ENCODE measurements around the gene MYOC. TPM values are rescaled to one million over a fixed set of nuclear protein-coding genes. Genes with fewer than 3 reads are reported as not detected.
A peak's percentile ranks its signal among the peaks of the same experiment; 100 is the strongest.

The MYOC gene
- total RNA-seq, 4 donors from 2014 or later, result 52.8 to 403 (median 136) TPM

DNA sequence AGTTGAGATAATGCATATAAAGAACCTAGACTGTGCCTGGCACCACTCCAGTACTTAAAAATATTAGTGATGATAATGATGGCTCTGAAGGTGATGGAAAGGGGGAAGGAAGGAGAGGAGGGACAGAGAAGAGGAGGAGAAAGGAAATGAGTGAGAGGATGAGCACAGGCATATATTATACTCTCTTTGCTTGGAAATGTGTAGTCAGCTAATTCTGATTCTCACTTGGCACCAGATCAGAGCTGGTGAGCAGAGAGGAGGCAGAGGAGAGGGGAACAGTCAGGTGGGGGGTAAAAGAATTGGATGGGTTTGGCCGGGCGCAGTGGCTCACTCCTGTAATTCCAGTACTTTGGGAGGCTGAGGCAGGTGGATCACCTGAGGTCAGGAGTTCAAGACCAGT, 24.3 kb upstream of the MYOC start:
- no peaks in the 10 kb centered on the region for H3K27me3 ChIP-seq
- no peak overlapping the region for H3K4me3 ChIP-seq
- TF ChIP-seq CTCF (IDR thresholded peaks at IDR 0.05) (no peak), POLR2A (IDR thresholded peaks at IDR 0.05) (no peak), EP300 (IDR thresholded peaks at IDR 0.05) (no peak)
- H3K36me3 ChIP-seq, result no peaks in the 10 kb centered on the region
- no peak overlapping the region for H3K27ac ChIP-seq
- no peaks in the 10 kb centered on the region for H3K9me3 ChIP-seq
- H3K4me1 ChIP-seq, result peaks cover 0 to 16% (median 0%) of the 10 kb centered on the region in 4 donors
- WGBS, 2 donors, result 94 to 97% methylated on average over 2 of the region's 2 CpGs
- DNase-seq (ENCODE audit: low spot score in 2 of 2), result no peak

DNA sequence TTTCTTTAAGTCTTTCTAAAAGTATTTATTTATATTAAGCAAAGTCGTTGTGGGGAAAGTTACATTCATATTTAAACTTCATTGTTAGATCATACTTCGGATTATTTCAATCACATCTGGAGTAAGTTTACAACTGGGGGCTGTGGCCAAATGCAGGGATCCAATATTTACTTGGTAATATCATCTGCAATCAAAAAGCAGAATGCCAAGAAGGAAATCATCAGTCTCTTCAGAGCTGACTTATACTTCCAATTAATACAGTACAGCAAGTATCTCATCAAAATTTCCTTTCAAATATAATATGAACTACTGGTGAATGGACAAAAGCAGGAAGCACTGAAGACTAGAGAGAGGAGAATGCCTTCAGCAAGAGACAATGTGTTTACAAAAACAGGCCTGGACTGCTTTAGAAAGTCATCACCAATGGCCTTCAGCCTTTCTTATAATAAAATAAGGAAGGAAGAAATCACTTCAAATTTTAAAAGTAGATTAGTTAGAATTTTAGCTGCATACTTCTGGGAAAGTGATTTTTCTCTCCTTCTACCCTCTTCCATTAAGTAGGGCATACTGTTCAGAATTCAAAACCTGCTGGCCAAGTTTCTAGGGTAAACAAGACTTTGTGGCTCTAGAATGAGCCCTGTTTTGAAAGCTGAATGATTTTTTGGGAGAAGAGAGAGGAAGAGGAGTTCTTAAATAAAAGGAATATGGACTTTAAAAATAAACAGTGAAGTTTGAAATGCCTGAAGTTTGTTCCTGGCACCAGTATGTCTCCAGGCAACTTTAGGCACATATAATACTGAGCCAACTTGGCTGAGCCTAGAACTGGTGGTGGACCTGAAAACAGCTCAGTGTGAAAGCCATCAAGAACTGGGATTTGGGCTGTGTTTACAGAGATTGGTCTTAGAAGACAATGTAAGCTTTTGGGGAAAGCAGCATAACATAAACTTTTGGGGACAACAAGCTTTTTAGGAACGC, 22.2 kb upstream of the MYOC start:
- Histone ChIP-seq H3K27me3 (no peaks in the 10 kb centered on the region), H3K4me1 (peaks cover 0 to 16% (median 0%) of the 10 kb centered on the region in 4 donors)
- WGBS, 2 donors, result 46 to 49% methylated on average over 3 of the region's 3 CpGs

DNA sequence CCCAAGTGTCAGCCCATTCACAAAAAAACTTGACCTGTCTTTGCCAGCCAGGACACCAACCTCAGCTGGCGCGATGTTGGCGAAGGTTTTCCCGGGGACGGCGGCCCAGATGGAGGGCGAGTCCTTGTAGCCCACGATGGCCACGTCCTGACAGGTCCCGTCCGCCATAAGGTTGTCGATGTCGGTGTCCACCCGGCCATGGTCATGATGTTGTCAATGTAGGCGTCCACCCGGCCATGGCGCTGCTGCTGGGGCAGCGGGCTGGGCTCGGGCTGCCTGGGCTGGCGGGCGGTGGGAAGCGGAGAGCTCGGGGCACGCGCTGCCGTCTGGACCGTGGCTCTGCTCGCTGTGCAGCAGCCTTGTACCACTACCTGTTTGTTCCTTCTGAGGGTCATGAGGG, 18.3 kb upstream of the MYOC start:
- no peaks in the 10 kb centered on the region for H3K36me3 ChIP-seq
- H3K4me3 ChIP-seq, result no peak overlapping the region
- no peaks in the 10 kb centered on the region for H3K27me3 ChIP-seq
- WGBS, 2 donors, result 98 to 99% methylated on average over 24 to 28 of the region's 28 CpGs
- no peak for DNase-seq (ENCODE audit: low spot score in 2 of 2)
- no peak overlapping the region for H3K27ac ChIP-seq
- peaks cover 0 to 15% (median 0%) of the 10 kb centered on the region in 4 donors for H3K4me1 ChIP-seq
- H3K9me3 ChIP-seq, result no peaks in the 10 kb centered on the region
- no peak for TF ChIP-seq CTCF (IDR thresholded peaks at IDR 0.05)
- no peak for TF ChIP-seq EP300 (IDR thresholded peaks at IDR 0.05)
- TF ChIP-seq POLR2A (IDR thresholded peaks at IDR 0.05), result no peak

More for the DNA sequence above, 22.2 kb upstream of the MYOC start:
- Histone ChIP-seq H3K27ac (peak overlapping the region in 3 of 4 donors; percentile 10 to 74 (median 37)), H3K9me3 (no peaks in the 10 kb centered on the region), H3K4me3 (no peak overlapping the region), H3K36me3 (no peaks in the 10 kb centered on the region)
- DNase-seq (ENCODE audit: low spot score in 2 of 2), result no peak
- TF ChIP-seq EP300 (IDR thresholded peaks at IDR 0.05) (no peak), POLR2A (IDR thresholded peaks at IDR 0.05) (no peak), CTCF (IDR thresholded peaks at IDR 0.05) (no peak)

GRCh38 chr1:171668372-171668771, 15.9 kb upstream of the MYOC start:
- Histone ChIP-seq H3K27ac (no peak overlapping the region), H3K9me3 (no peaks in the 10 kb centered on the region), H3K4me3 (no peak overlapping the region), H3K36me3 (no peaks in the 10 kb centered on the region), H3K4me1 (peaks cover 0 to 17% (median 3%) of the 10 kb centered on the region in 4 donors), H3K27me3 (no peaks in the 10 kb centered on the region)
- DNase-seq (ENCODE audit: low spot score in 2 of 2), result no peak
- 86 to 93% methylated on average over 5 of the region's 5 CpGs for WGBS, 2 donors
- TF ChIP-seq POLR2A (IDR thresholded peaks at IDR 0.05) (no peak), CTCF (IDR thresholded peaks at IDR 0.05) (no peak), EP300 (IDR thresholded peaks at IDR 0.05) (no peak)

- TF ChIP-seq POLR2A (IDR thresholded peaks at IDR 0.05) (no peak), CTCF (IDR thresholded peaks at IDR 0.05) (no peak), EP300 (IDR thresholded peaks at IDR 0.05) (no peak)
- H3K27me3 ChIP-seq, result no peaks in the 10 kb centered on the region
- H3K27ac ChIP-seq, result no peak overlapping the region
- H3K36me3 ChIP-seq, result no peaks in the 10 kb centered on the region
- 88 to 89% methylated on average over 4 of the region's 4 CpGs for WGBS, 2 donors
- peaks cover 0 to 21% (median 3%) of the 10 kb centered on the region in 4 donors for H3K4me1 ChIP-seq
- H3K9me3 ChIP-seq, result no peaks in the 10 kb centered on the region
- no peak for DNase-seq (ENCODE audit: low spot score in 2 of 2)
- no peak overlapping the region for H3K4me3 ChIP-seq
Observed at GRCh38 chr1:171666114-171666769, 13.8 kb upstream of the MYOC start.

Measured in tibial nerve (tissue), 4 donors.